Panc1 (cell line): ENCODE results near the gene CYRIA. TPM values are rescaled to one million over a fixed set of nuclear protein-coding genes. Genes with fewer than 3 reads are reported as not detected.

Experiments used
- ATAC-seq: fragments of 200-7000 bp; cut with Tn5 transposase; 2 replicates; pipeline ENCODE4 v1.9.1; 2020; ENCODE audit warnings: mild to moderate bottlenecking, moderate library complexity
- BruUV-seq: library from RNA; stranded (reverse); fragments of 400-500 nt; replicated peaks from 2 replicates; lab custom pipeline; 2021; lab: Mats Ljungman, UMichigan
- CTCF ChIA-PET: fragments of 300-600 bp; sonication (Branson Sonifier 250); formaldehyde crosslinking; loops from one replicate; lab custom pipeline; 2022; ENCODE audit warnings: antibody characterized with exemption; lab: Charles Lee
- POLR2A ChIA-PET: fragments of 300-600 bp; sonication (Branson Sonifier 250); formaldehyde crosslinking; loops from one replicate; lab custom pipeline; 2022; ENCODE audit warnings: antibody characterized with exemption; lab: Charles Lee
- DNase-seq: peaks from one replicate; pipeline ENCODE4 v3.0.0-alpha.2; 2010; ENCODE audit warnings: low read depth, low spot score
- H3K27ac ChIP-seq: 2 replicates; pipeline ENCODE4 v1.5.1; 2011; ENCODE audit warnings: mild to moderate bottlenecking, low read length, inconsistent platforms
- H3K27me3 ChIP-seq: fragments of 200-500 bp; sonication (Bioruptor generic); 2 replicates; pipeline ENCODE4 v1.6.0; 2014; ENCODE audit warnings: low read length, inconsistent platforms; ENCODE audit not compliant: control insufficient read depth, insufficient read depth
- H3K36me3 ChIP-seq: fragments of 200-500 bp; sonication (Bioruptor generic); 2 replicates; pipeline ENCODE4 v1.5.1; 2014; ENCODE audit warnings: inconsistent platforms, mild to moderate bottlenecking, low read length, moderate library complexity; ENCODE audit not compliant: control insufficient read depth, insufficient read depth
- H3K4me1 ChIP-seq: 2 replicates; pipeline ENCODE4 v1.5.1; 2011; ENCODE audit warnings: inconsistent platforms, mild to moderate bottlenecking, low read length, moderate library complexity; ENCODE audit not compliant: control insufficient read depth, insufficient read depth
- H3K4me3 ChIP-seq, 2 experiments: 2 replicates each; pipeline ENCODE4 v1.5.1; 2011 to 2012; ENCODE audit warnings: low read depth in 2 of 2, low read length in 2 of 2, mild to moderate bottlenecking in 2 of 2, inconsistent platforms in 1 of 2, moderate library complexity in 1 of 2
- H3K9me3 ChIP-seq: fragments of 200-500 bp; sonication (Bioruptor generic); 2 replicates; pipeline ENCODE4 v1.5.1; 2014; ENCODE audit warnings: low read depth, mild to moderate bottlenecking, inconsistent platforms, low read length, moderate library complexity; ENCODE audit not compliant: control insufficient read depth, insufficient read depth
- CTCF ChIP-seq: fragments of 450-650 bp; IDR thresholded peaks from 2 replicates; pipeline ENCODE4 v1.5.1; 2017; ENCODE audit warnings: mild to moderate bottlenecking
- POLR2AphosphoS5 ChIP-seq: IDR thresholded peaks from 2 replicates; pipeline ENCODE4 v1.6.1; 2012; ENCODE audit warnings: mild to moderate bottlenecking, low read depth, low read length, moderate library complexity
- REST ChIP-seq, 2 experiments: IDR thresholded peaks; 2 replicates each; pipeline ENCODE4 v1.6.1; 2011 to 2012; ENCODE audit warnings: low read depth in 2 of 2, control low read depth in 1 of 2, low read length in 1 of 2, mild to moderate bottlenecking in 1 of 2, moderate library complexity in 1 of 2; ENCODE audit not compliant: insufficient read depth in 1 of 2
- SIN3A ChIP-seq: IDR thresholded peaks from 2 replicates; pipeline ENCODE4 v1.6.1; 2012; ENCODE audit warnings: low read depth, mild to moderate bottlenecking, low read length, moderate library complexity, borderline replicate concordance; ENCODE audit not compliant: insufficient read depth
- TCF7L2 ChIP-seq: IDR thresholded peaks from 2 replicates; pipeline ENCODE4 v1.6.1; 2011; ENCODE audit warnings: mild to moderate bottlenecking, low read depth, low read length, inconsistent platforms
- in situ Hi-C: cut with HindIII; loops from 2 replicates; pipeline ENCODE4 v1.10.0; 2016; ENCODE audit warnings: low sequenced_read_pairs, low pct_unique_long_range_greater_than_20kb
- intact Hi-C: fragments of 100-400 bp; cut with micrococcal nuclease; formaldehyde crosslinking; loops from one replicate; pipeline ENCODE4 v1.10.0; 2022; ENCODE audit not compliant: unreplicated experiment
- total RNA-seq: library from RNA; stranded (reverse); gene quantifications from one replicate; pipeline ENCODE4 v1.2.1, GENCODE V29; 2021; ENCODE audit not compliant: unreplicated experiment

Gene CYRIA
- total RNA-seq, 1 experiment from 2014 or later = 0.13 TPM

- ChIA-PET CTCF (no interaction called here), POLR2A (no interaction called here)
- H3K27ac ChIP-seq = no peak overlapping the region
- H3K36me3 ChIP-seq = no peaks in the 10 kb centered on the region
- no peaks in the 10 kb centered on the region for H3K9me3 ChIP-seq
- intact Hi-C loops = no loop called here
- no peak for ATAC-seq
- in situ Hi-C loops = no loop called here
- TF ChIP-seq CTCF (no peak), REST (IDR thresholded peaks at IDR 0.05; ENCODE audit: insufficient read depth in 1 of 2, low read depth in 2 of 2, low read length in 1 of 2) (no peak), TCF7L2 (no peak), SIN3A (no peak), POLR2AphosphoS5 (no peak)
- no peak overlapping the region for H3K4me3 ChIP-seq
- no peaks in the 10 kb centered on the region for H3K27me3 ChIP-seq
- BruUV-seq = no TSS peak
- DNase-seq = no peak
- no peaks in the 10 kb centered on the region for H3K4me1 ChIP-seq
Measured at GRCh38 chr2:16629044-16629443, 36.6 kb downstream of the CYRIA start.

- in situ Hi-C loops (no loop called here), intact Hi-C loops (no loop called here)
- CTCF ChIA-PET = no interaction called here
- POLR2A ChIA-PET = no interaction called here
- no TSS peak for BruUV-seq
- Histone ChIP-seq H3K27me3 (no peaks in the 10 kb centered on the region), H3K4me1 (no peaks in the 10 kb centered on the region), H3K27ac (no peak overlapping the region), H3K9me3 (no peaks in the 10 kb centered on the region), H3K4me3 (no peak overlapping the region), H3K36me3 (no peaks in the 10 kb centered on the region)
- DNase-seq (no peak), ATAC-seq (no peak)
- TF ChIP-seq SIN3A (no peak), POLR2AphosphoS5 (no peak), REST (IDR thresholded peaks at IDR 0.05; ENCODE audit: insufficient read depth in 1 of 2, low read depth in 2 of 2, low read length in 1 of 2) (no peak), TCF7L2 (no peak), CTCF (no peak)
Measured at GRCh38 chr2:16628314-16628713, 37.3 kb downstream of the CYRIA start.
